Upper lobe of right lung (tissue), 1 donor: ENCODE measurements around the gene PSD4. TPM values are rescaled to one million over a fixed set of nuclear protein-coding genes. Genes with fewer than 3 reads are reported as not detected.

Source experiments
- ATAC-seq: fragments of 200-7000 bp; cut with Tn5 transposase; one replicate; pipeline ENCODE4 v1.9.1; 2020; ENCODE audit warnings: mild to moderate bottlenecking, moderate library complexity
- DNase-seq: peaks from one replicate; pipeline ENCODE4 v3.0.0-alpha.2; 2020
- H3K27ac ChIP-seq: fragments of 200-600 bp; one replicate; pipeline ENCODE4 v1.8.0; 2022
- H3K27me3 ChIP-seq: fragments of 200-600 bp; one replicate; pipeline ENCODE4 v1.8.0; 2022; ENCODE audit warnings: mild to moderate bottlenecking
- H3K36me3 ChIP-seq: fragments of 200-600 bp; one replicate; pipeline ENCODE4 v1.8.0; 2022
- H3K4me1 ChIP-seq: fragments of 200-600 bp; one replicate; pipeline ENCODE4 v1.8.0; 2022
- H3K4me3 ChIP-seq: fragments of 200-600 bp; one replicate; pipeline ENCODE4 v1.8.0; 2022; ENCODE audit warnings: mild to moderate bottlenecking
- H3K9me3 ChIP-seq: fragments of 200-600 bp; one replicate; pipeline ENCODE4 v1.8.0; 2022
- intact Hi-C: fragments of 100-400 bp; cut with DNase I; formaldehyde crosslinking; loops from one replicate; pipeline ENCODE4 v1.11.0; 2022
- total RNA-seq: library from RNA; stranded (reverse); fragmentation: NEBNext Ultra II Directional; extraction: Animal tissue kit (Norgen Biotek cat#: 25700); gene quantifications from one replicate; pipeline ENCODE4 v1.2.1, GENCODE V29; 2021
- TF ChIP-seq, protein P1 (sequence below): fragments of 200-600 bp; IDR thresholded peaks from one replicate; pipeline ENCODE4 v1.8.0; 2022; ENCODE audit warnings: antibody characterized with exemption
- donor health status: DM: no; HTN: yes; CAD: no; lungs with severe emphysema.

Gene PSD4
- total RNA-seq, 1 donor from 2014 or later, result 37.8 TPM

DNA sequence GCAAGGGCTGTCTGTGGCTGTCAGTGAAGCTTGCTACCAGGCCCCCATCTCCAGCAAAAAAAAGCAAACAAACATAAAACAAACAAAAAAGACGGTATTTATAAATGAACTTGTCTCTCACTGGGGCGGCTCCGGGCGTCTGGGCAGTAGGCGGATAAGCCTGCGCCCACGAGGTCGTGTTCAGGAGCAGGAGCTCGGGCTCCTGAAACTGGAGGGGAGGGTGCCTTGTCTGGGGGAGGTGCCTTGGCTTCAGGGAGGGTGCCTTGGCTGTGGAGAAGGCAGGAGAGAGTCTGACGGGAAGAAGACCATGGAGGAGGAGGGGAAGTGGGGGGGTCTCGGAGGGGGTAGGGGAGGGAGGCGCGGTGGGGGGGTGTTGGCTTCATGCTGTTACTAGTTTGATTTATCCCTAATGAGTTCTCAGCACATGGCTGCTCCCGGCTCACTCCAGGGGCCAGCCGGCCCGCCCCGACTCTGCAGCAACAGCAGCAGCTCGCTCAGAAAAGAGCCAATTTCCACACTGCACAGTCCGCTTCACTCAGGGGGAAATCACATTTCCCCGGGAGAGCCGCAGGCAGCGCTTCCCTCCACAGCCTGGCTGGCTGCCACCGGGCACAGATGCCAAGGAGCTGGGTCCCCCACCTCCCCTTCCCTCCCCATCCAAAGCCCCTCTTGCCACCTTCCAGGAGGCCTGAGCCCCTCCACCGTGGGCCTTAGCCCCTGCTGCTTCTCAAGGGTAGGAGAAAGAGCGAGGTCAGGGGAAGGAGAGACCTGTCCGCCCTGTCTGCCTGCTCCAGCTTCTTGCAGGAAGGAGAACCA, 38.7 kb downstream of the PSD4 start:
- intact Hi-C loops, result no loop called here
- no peaks in the 10 kb centered on the region for H3K36me3 ChIP-seq
- peak overlapping the region; percentile 18 for H3K27ac ChIP-seq
- H3K4me1 ChIP-seq, result peaks cover 19% of the 10 kb centered on the region
- no peak for DNase-seq
- no peaks in the 10 kb centered on the region for H3K27me3 ChIP-seq
- TF ChIP-seq, protein P1, sequence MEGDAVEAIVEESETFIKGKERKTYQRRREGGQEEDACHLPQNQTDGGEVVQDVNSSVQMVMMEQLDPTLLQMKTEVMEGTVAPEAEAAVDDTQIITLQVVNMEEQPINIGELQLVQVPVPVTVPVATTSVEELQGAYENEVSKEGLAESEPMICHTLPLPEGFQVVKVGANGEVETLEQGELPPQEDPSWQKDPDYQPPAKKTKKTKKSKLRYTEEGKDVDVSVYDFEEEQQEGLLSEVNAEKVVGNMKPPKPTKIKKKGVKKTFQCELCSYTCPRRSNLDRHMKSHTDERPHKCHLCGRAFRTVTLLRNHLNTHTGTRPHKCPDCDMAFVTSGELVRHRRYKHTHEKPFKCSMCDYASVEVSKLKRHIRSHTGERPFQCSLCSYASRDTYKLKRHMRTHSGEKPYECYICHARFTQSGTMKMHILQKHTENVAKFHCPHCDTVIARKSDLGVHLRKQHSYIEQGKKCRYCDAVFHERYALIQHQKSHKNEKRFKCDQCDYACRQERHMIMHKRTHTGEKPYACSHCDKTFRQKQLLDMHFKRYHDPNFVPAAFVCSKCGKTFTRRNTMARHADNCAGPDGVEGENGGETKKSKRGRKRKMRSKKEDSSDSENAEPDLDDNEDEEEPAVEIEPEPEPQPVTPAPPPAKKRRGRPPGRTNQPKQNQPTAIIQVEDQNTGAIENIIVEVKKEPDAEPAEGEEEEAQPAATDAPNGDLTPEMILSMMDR, result no peak
- no peak overlapping the region for H3K4me3 ChIP-seq
- ATAC-seq, result peak; percentile 58
- no peaks in the 10 kb centered on the region for H3K9me3 ChIP-seq

DNA sequence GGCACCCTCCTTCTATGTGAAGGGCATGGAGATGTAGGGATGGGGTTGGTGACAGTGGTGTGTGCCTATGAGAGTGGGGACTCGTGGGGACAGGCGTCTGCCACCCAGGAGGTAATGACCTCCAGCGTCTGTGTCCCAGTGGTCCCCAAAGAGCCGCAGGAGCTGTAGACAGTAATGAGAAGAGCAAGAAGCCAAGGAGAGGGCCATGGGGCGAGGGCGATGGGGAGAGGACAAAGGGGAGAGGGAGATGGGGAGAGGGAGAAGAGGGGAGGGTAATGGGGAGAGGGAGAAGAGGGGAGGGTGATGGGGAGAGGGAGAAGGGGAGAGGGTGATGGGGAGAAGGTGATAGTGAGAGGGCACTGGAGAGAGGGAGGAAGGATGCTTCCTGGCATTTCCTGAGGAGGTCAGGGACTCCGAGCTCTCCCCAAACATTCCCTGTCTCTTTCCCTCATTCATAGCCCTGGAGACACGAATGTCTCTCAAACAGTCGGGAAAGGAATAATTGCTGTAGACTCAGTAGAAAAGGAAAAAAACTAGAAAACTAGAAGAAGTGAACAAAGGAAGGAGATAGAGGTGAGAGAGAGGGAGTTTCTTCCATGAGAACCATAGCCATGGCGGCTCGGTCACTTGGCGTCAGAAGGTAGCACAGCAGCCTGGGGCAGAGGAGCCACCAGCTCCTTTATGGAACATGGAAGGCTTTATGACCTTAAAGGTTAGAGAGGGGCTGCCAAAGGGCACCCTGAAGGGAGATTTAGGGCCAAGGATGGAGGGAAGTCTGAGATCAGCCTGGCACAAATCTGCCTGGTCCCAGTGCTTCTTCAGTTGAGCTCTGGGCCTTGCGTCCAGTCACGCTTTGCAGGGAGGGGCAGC, 39.5 kb downstream of the PSD4 start:
- H3K27me3 ChIP-seq, result no peaks in the 10 kb centered on the region
- H3K27ac ChIP-seq, result no peak overlapping the region
- H3K4me1 ChIP-seq, result peaks cover 26% of the 10 kb centered on the region
- DNase-seq (no peak), ATAC-seq (no peak)
- TF ChIP-seq, protein P1, result no peak
- intact Hi-C loops, result no loop called here
- H3K4me3 ChIP-seq, result no peak overlapping the region
- no peaks in the 10 kb centered on the region for H3K9me3 ChIP-seq
- no peaks in the 10 kb centered on the region for H3K36me3 ChIP-seq

DNA sequence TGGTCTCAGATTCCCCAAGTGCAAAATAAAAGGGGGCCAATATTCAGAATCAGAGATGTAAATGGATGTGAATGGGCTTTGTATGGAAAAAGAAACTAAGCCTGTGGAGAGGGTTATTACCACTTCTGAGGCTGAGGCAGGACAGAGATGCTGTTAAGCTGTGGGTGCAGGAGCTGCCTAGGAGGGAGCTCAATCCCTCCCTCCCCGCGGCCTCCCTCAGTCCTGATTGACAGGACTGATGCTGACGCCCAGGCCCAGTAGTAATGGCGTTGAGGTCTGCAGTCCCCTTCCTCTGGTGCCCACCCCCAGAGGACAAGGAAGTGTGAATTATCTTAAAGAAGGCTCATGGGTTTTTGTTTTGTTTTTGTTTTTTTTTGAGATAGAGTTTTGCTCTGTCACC, 40.4 kb downstream of the PSD4 start:
- Histone ChIP-seq H3K9me3 (no peaks in the 10 kb centered on the region), H3K4me3 (no peak overlapping the region), H3K4me1 (peaks cover 34% of the 10 kb centered on the region), H3K27me3 (no peaks in the 10 kb centered on the region), H3K36me3 (no peaks in the 10 kb centered on the region), H3K27ac (no peak overlapping the region)
- no peak for DNase-seq
- TF ChIP-seq, protein P1, result no peak
- intact Hi-C loops, result no loop called here
- no peak for ATAC-seq

DNA sequence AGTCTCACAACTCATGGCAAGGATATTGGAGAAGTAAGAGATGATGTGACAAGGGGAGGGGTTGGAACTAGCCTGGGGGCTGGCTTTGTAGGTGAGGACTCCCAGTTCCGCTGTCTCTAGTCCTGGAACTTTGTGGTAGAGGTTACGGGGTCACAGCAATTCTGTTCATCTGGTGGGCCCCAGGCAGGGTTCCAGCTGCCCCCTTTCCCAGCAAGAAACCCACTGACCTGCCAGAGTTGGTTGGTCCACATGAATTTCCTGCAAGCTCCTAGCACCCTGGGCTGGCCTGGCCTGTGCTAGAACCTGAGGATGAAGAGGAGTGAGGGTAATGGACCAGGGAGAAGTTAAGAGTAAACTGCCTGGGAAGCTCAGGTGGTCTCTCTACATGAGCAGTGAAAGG, 41.3 kb downstream of the PSD4 start:
- TF ChIP-seq, protein P1, result no peak
- H3K36me3 ChIP-seq, result no peaks in the 10 kb centered on the region
- no peak overlapping the region for H3K27ac ChIP-seq
- H3K27me3 ChIP-seq, result no peaks in the 10 kb centered on the region
- DNase-seq (no peak), ATAC-seq (no peak)
- no peaks in the 10 kb centered on the region for H3K9me3 ChIP-seq
- H3K4me3 ChIP-seq, result no peak overlapping the region
- intact Hi-C loops, result no loop called here
- peaks cover 38% of the 10 kb centered on the region for H3K4me1 ChIP-seq

DNA sequence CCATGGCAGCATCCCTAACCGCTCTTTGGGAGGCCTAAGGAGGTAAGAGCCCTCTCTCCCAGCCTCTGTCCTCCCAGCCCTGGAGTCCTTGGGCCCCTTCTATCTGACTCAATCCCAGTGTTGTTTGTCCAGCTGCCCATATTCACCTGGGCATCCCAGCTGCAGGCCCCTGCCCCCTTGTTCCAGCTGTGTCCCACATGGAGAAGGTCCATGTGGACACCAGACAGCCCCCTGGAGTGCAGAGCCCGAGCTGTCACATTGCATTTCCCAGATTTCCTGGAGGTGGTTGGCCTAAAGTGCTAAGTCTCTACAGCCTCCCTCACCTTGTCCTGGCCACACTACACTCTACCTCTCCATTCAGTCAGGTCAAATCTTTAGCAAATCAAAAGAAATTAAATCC, 42.5 kb downstream of the PSD4 start:
- Histone ChIP-seq H3K36me3 (no peaks in the 10 kb centered on the region), H3K4me1 (peaks cover 32% of the 10 kb centered on the region), H3K9me3 (no peaks in the 10 kb centered on the region), H3K27me3 (no peaks in the 10 kb centered on the region), H3K4me3 (no peak overlapping the region), H3K27ac (peak overlapping the region; percentile 82)
- intact Hi-C loops, result no loop called here
- TF ChIP-seq, protein P1, result no peak
- ATAC-seq (no peak), DNase-seq (no peak)
